Fibroblast of villous mesenchyme (primary cell): ENCODE results near the gene LRRC70. TPM values are rescaled to one million over a fixed set of nuclear protein-coding genes. Genes with fewer than 3 reads are reported as not detected.

ENCODE experiments used
- DNase-seq: peaks from one replicate; pipeline ENCODE4 v3.0.0-alpha.2; 2010; ENCODE audit warnings: low read depth
- H3K4me3 ChIP-seq: 2 replicates; pipeline ENCODE4 v1.5.1; 2011; ENCODE audit warnings: low read depth, mild to moderate bottlenecking, low read length
- CTCF ChIP-seq: IDR thresholded peaks from 2 replicates; pipeline ENCODE4 v1.5.1; 2012; ENCODE audit warnings: low read depth, mild to moderate bottlenecking, low read length; ENCODE audit not compliant: insufficient read depth
- total RNA-seq: library from RNA; depleted of rRNA; stranded (reverse); fragments of >200 nt; gene quantifications from 2 replicates; pipeline ENCODE4 v1.2.3, GENCODE V29; 2012

LRRC70 gene
- total RNA-seq, 1 donor, result 1.3 TPM

- no peak overlapping the region for H3K4me3 ChIP-seq
- no peak for DNase-seq
- TF ChIP-seq CTCF, result no peak
Observed at GRCh38 chr5:62542720-62543119, 35.9 kb upstream of the LRRC70 start.

- no peak overlapping the region for H3K4me3 ChIP-seq
- no peak for DNase-seq
- TF ChIP-seq CTCF, result no peak
Observed at GRCh38 chr5:62547945-62548630, 30.5 kb upstream of the LRRC70 start.

GRCh38 chr5:62550103-62550502 lies 28.5 kb upstream of the LRRC70 start:
- H3K4me3 ChIP-seq, result no peak overlapping the region
- no peak for DNase-seq
- no peak for TF ChIP-seq CTCF

- no peak for DNase-seq
- TF ChIP-seq CTCF, result no peak
- H3K4me3 ChIP-seq, result no peak overlapping the region
Observed at GRCh38 chr5:62555930-62556329, 22.7 kb upstream of the LRRC70 start.

- DNase-seq, result no peak
- no peak for TF ChIP-seq CTCF
Observed at GRCh38 chr5:62558941-62559340, 19.7 kb upstream of the LRRC70 start.

GRCh38 chr5:62560786-62561185 lies 17.8 kb upstream of the LRRC70 start:
- DNase-seq, result no peak
- TF ChIP-seq CTCF, result no peak

More at GRCh38 chr5:62558941-62559340, 19.7 kb upstream of the LRRC70 start:
- H3K4me3 ChIP-seq, result no peak overlapping the region

GRCh38 chr5:62561896-62562295 lies 16.7 kb upstream of the LRRC70 start:
- DNase-seq, result no peak
- H3K4me3 ChIP-seq, result no peak overlapping the region
- TF ChIP-seq CTCF, result no peak

More at GRCh38 chr5:62560786-62561185, 17.8 kb upstream of the LRRC70 start:
- no peak overlapping the region for H3K4me3 ChIP-seq
